GM19025 (cell line): ENCODE measurements around the gene CYGB.

ENCODE experiments used
- ATAC-seq: cut with Tn5 transposase; IDR thresholded peaks from one replicate; pipeline ENCODE4 v1.9.1; 2021; ENCODE audit warnings: mild to moderate bottlenecking, low read depth, moderate library complexity; ENCODE audit not compliant: unreplicated experiment

The CYGB gene

GRCh38 chr17:76506408-76507345 is 30.8 kb downstream of the CYGB start:
- ATAC-seq = no peak

- no peak for ATAC-seq
Measured at GRCh38 chr17:76504117-76504516, 33.4 kb downstream of the CYGB start.

- ATAC-seq = no peak
Measured at GRCh38 chr17:76502341-76503211, 34.9 kb downstream of the CYGB start.

- ATAC-seq = no peak
Measured at GRCh38 chr17:76501827-76502307, 35.6 kb downstream of the CYGB start.

- ATAC-seq = peak; percentile 66
Measured at GRCh38 chr17:76501018-76501826, 36.3 kb downstream of the CYGB start, which contains the start of gene RHBDF2. TSS of gene RHBDF2 (minus strand) at chr17:76501423. CDS start at chr17:76481524, 19,899 bp downstream.

GRCh38 chr17:76500747-76501017 is 36.8 kb downstream of the CYGB start:
- no peak for ATAC-seq

GRCh38 chr17:76500074-76500746 is 37.3 kb downstream of the CYGB start:
- no peak for ATAC-seq

GRCh38 chr17:76499267-76499667 is 38.2 kb downstream of the CYGB start:
- ATAC-seq = no peak

- ATAC-seq = no peak
Measured at GRCh38 chr17:76498876-76499251, 38.6 kb downstream of the CYGB start.

- ATAC-seq = no peak
Measured at GRCh38 chr17:76497979-76498875, 39.3 kb downstream of the CYGB start.

- ATAC-seq = no peak
Measured at GRCh38 chr17:76497699-76497978, 39.9 kb downstream of the CYGB start.

- ATAC-seq = no peak
Measured at GRCh38 chr17:76496464-76496863, 41.0 kb downstream of the CYGB start.

- no peak for ATAC-seq
Measured at GRCh38 chr17:76495663-76496400, 41.7 kb downstream of the CYGB start.

- no peak for ATAC-seq
Measured at GRCh38 chr17:76493505-76494167, 43.9 kb downstream of the CYGB start.

GRCh38 chr17:76492989-76493501 is 44.5 kb downstream of the CYGB start:
- peak; percentile 41 for ATAC-seq

GRCh38 chr17:76492123-76492988 is 45.2 kb downstream of the CYGB start:
- ATAC-seq = peak; percentile 35
